Activated CD4-positive, alpha-beta T cell treated with anti-CD3 and anti-CD28 coated beads, Interleukin-2, amount 50 U/mL, for 4 hours (primary cell): ENCODE data around the gene CCDC154.
"Not testable (repeated sequence)": the region's sequence is repeated elsewhere in the genome, so short reads cannot be mapped to it uniquely, and the experiment has no call there.

Experiments
- DNase-seq, 2 experiments: peaks; one replicate each; pipeline ENCODE4 v3.0.0-alpha.2; 2020

CCDC154 gene, protein sequence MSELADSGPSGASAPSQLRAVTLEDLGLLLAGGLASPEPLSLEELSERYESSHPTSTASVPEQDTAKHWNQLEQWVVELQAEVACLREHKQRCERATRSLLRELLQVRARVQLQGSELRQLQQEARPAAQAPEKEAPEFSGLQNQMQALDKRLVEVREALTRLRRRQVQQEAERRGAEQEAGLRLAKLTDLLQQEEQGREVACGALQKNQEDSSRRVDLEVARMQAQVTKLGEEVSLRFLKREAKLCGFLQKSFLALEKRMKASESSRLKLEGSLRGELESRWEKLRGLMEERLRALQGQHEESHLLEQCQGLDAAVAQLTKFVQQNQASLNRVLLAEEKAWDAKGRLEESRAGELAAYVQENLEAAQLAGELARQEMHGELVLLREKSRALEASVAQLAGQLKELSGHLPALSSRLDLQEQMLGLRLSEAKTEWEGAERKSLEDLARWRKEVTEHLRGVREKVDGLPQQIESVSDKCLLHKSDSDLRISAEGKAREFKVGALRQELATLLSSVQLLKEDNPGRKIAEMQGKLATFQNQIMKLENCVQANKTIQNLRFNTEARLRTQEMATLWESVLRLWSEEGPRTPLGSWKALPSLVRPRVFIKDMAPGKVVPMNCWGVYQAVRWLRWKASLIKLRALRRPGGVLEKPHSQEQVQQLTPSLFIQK

DNA sequence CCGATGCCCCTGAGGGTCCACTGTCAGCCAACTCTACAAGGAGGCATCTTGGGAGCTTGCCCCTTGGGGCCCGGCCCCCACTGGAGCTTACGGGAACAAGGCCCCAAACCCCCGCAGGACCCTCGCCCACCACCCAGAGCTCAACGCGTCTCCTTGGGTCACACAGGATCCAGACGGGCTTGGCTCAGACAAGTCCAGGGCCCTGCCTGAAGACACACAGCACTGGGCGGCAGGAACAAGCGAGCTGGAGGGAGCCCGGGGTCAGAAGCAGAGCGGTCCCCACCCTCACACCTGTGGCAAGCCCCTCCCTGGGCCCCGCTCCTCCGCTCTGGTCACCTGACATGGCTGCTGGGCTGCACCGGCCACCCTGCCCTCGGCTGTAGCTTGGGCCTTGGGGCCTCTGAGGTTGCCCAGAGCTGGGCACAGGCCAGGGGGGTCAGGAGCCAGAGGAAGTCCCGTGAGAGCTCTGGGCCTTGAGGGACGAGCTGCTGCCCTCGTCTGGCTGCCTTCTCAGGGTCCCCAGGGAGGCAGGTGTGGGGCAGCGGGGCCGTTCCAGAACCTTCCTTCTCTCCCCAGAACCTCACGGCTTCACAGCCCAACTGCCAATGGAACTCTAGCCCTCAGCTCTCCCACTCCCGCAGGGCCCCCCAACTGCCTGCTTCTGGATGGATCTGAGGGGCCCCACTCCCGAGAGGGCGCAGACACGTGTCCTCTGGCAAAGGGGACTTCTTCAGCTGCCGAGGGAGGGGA, at the start of gene CCDC154:
Gene CCDC154, minus strand, starts transcription at position 577 of the 750 bp plus-strand sequence. Its CDS starts 234 bp downstream, at position 343.
- no peak for DNase-seq

DNA sequence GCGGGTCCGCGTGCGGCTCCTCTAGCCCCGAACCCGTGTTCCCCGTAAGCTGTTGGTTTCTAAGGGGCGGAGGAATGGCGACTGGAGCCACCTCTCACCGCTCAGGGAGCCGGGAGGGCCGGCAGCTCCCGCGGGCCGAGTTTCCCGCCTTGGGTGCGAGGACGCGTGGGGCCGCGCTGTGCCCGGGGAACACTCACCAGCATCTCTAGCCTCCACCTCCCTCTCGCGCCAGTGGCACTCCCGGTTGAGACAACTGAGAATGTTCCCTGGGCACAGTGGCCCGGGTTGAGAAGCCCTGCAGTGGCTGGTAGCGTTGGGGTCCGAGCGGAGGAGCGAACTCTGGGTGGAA, 49.4 kb upstream of the CCDC154 start:
- no peak for DNase-seq

- DNase-seq: peak; percentile 80 to 81
These were observed 48.8 kb upstream of the CCDC154 start, which contains the start of gene TELO2 for GRCh38 chr16:1492923-1493745. Gene TELO2, plus strand, starts transcription at chr16:1493360. Its CDS starts 922 bp downstream, at chr16:1494282.

- no peak for DNase-seq
These were observed 47.9 kb upstream of the CCDC154 start for GRCh38 chr16:1492082-1492922.

GRCh38 chr16:1491327-1491726, 47.0 kb upstream of the CCDC154 start:
- no peak for DNase-seq

- DNase-seq: no peak
These were observed 44.7 kb upstream of the CCDC154 start for GRCh38 chr16:1489077-1489476.

GRCh38 chr16:1488619-1489018, 44.3 kb upstream of the CCDC154 start, which contains the start of gene PTX4:
Gene PTX4, minus strand, starts transcription at chr16:1488944. Its CDS starts 35 bp downstream, at chr16:1488909.
- no peak for DNase-seq

- DNase-seq: no peak
These were observed 43.8 kb upstream of the CCDC154 start for GRCh38 chr16:1488054-1488601.

GRCh38 chr16:1487395-1488053, 43.2 kb upstream of the CCDC154 start:
- no peak for DNase-seq

DNA sequence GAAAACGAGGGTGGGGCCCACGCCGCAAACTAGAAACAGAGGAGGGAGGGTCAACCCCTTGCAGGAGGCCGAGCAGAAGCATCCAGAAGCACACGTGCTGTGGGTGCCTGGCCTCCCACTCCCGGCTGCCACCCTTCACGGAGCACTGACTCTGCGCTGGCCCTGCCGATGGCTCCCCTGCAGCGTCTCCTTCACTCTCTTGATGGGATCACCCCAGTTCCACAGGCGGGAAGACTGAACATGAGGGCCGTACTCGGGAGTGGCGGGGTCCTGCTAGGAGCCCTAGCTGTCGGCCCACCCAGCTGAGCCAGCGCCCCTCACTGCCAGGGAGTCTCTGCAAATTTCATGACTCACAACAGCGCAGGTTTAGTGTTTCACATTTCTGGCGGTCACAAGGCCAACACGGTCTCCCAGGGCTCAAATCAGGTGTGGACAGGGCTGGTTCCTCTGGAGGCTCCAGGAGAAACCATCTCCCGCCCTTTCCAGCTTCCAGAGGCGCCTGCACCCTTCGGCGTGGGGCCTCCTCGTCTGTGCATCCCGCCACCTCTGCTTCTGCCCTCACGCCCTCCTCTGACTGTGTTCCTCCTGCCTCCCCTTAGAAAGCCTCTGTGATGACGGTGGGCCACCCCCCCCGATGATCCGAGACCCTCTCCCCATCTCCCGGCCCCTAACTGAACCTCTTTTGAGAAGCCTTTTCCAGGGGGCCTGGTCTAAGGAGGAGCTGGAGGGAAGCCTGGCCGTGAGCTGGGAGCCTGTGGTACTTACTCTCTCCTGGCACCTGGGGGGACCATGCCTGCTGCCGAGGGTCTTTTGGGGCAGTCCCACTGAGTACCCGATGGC, 42.4 kb upstream of the CCDC154 start:
- no peak for DNase-seq

- no peak for DNase-seq
These were observed 41.6 kb upstream of the CCDC154 start for GRCh38 chr16:1485847-1486496.

GRCh38 chr16:1481906-1482835, 37.8 kb upstream of the CCDC154 start:
- no peak for DNase-seq

DNA sequence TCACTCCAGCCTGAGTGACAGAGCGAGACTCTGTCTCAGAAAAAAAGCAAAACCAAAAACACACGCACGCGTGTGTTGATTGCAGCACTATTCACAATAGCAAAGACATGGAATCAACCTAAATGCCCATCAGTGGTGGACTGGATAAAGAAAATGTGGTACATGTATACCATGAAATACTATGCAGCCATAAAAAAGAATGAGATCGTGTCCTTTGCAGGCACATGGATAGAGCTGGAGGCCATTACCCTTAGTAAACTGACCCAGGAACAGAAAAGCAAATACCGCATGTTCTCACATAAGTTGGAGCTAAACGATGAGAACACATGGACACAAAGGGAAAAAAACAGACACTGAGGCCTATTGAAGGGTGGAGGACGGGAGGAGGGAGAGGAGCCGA, 34.6 kb upstream of the CCDC154 start:
- not testable (repeated sequence) for DNase-seq

GRCh38 chr16:1477033-1477432, 32.7 kb upstream of the CCDC154 start:
- no peak for DNase-seq

- DNase-seq: no peak
These were observed 31.3 kb upstream of the CCDC154 start for GRCh38 chr16:1475552-1476114.

GRCh38 chr16:1474796-1475551, 30.6 kb upstream of the CCDC154 start, which contains the start of gene CLCN7:
Gene CLCN7, minus strand, starts transcription at chr16:1475028. Its CDS starts 54 bp downstream, at chr16:1474974.
- peak; percentile 76 to 80 for DNase-seq
